ENCODE measurements around the gene CXCR5.

The CXCR5 gene

GRCh38 chr11:118870396-118871343 is 13.0 kb upstream of the CXCR5 start:
- H3K36me3 ChIP-seq (ENCODE audit: control insufficient read depth, insufficient read depth, low read length) = no peaks in the 10 kb centered on the region
- H3K4me3 ChIP-seq (ENCODE audit: low read length) = no peak overlapping the region
- no peak overlapping the region for H3K23ac ChIP-seq (ENCODE audit: low read length)
- H3K18ac ChIP-seq (ENCODE audit: low read length) = no peak overlapping the region
- H3K79me2 ChIP-seq (ENCODE audit: control insufficient read depth, insufficient read depth, low read length) = no peaks in the 10 kb centered on the region
- no peak overlapping the region for H2BK120ac ChIP-seq (ENCODE audit: low read depth, low read length)
- H3K4ac ChIP-seq (ENCODE audit: low read depth, low read length) = no peak overlapping the region
- H3K4me1 ChIP-seq (ENCODE audit: control insufficient read depth, low read depth, low read length) = no peaks in the 10 kb centered on the region
- no peak overlapping the region for H2BK15ac ChIP-seq (replicated peaks; ENCODE audit: low read depth)
- H3K56ac ChIP-seq (ENCODE audit: low read length) = peak overlapping the region; percentile 42
- no peak overlapping the region for H2AK5ac ChIP-seq (ENCODE audit: low read length)
- H3K9ac ChIP-seq (ENCODE audit: low read length) = peak overlapping the region; percentile 24
- no CpG with 5 or more reads among the region's 14 CpGs for WGBS (ENCODE audit: extremely low coverage, insufficient coverage, low lambda C conversion rate)
- H4K8ac ChIP-seq (ENCODE audit: low read depth, low read length) = no peak overlapping the region
- no peak overlapping the region for H2BK5ac ChIP-seq (ENCODE audit: low read length)
- no peak overlapping the region for H3K27ac ChIP-seq (ENCODE audit: low read depth, low read length)
- H3K79me1 ChIP-seq (ENCODE audit: low read length) = no peaks in the 10 kb centered on the region
- no peak overlapping the region for H4K5ac ChIP-seq (ENCODE audit: low read length)
- DNase-seq = peak; percentile 35
- no peak overlapping the region for H3K4me2 ChIP-seq (ENCODE audit: low read length)
- H3K27me3 ChIP-seq (ENCODE audit: insufficient read depth, low read length, poor library complexity) = no peaks in the 10 kb centered on the region

- Histone ChIP-seq H3K4me1 (ENCODE audit: control insufficient read depth, low read depth, low read length) (no peaks in the 10 kb centered on the region), H4K5ac (ENCODE audit: low read length) (no peak overlapping the region), H3K79me1 (ENCODE audit: low read length) (no peaks in the 10 kb centered on the region), H3K27ac (ENCODE audit: low read depth, low read length) (no peak overlapping the region), H2BK5ac (ENCODE audit: low read length) (no peak overlapping the region), H3K79me2 (ENCODE audit: control insufficient read depth, insufficient read depth, low read length) (no peaks in the 10 kb centered on the region), H3K4me3 (ENCODE audit: low read length) (no peak overlapping the region), H3K9ac (ENCODE audit: low read length) (no peak overlapping the region), H2AK5ac (ENCODE audit: low read length) (no peak overlapping the region), H4K8ac (ENCODE audit: low read depth, low read length) (no peak overlapping the region), H3K4ac (ENCODE audit: low read depth, low read length) (no peak overlapping the region), H3K36me3 (ENCODE audit: control insufficient read depth, insufficient read depth, low read length) (no peaks in the 10 kb centered on the region), H2BK15ac (replicated peaks; ENCODE audit: low read depth) (no peak overlapping the region), H3K18ac (ENCODE audit: low read length) (no peak overlapping the region), H3K23ac (ENCODE audit: low read length) (no peak overlapping the region), H2BK120ac (ENCODE audit: low read depth, low read length) (no peak overlapping the region), H3K56ac (ENCODE audit: low read length) (no peak overlapping the region), H3K27me3 (ENCODE audit: insufficient read depth, low read length, poor library complexity) (no peaks in the 10 kb centered on the region), H3K4me2 (ENCODE audit: low read length) (no peak overlapping the region)
- WGBS (ENCODE audit: extremely low coverage, insufficient coverage, low lambda C conversion rate) = no CpG with 5 or more reads among the region's 17 CpGs
- no peak for DNase-seq
Measured at GRCh38 chr11:118872403-118872821, 11.3 kb upstream of the CXCR5 start.

- no peaks in the 10 kb centered on the region for H3K36me3 ChIP-seq (ENCODE audit: control insufficient read depth, insufficient read depth, low read length)
- H3K23ac ChIP-seq (ENCODE audit: low read length) = no peak overlapping the region
- H3K79me1 ChIP-seq (ENCODE audit: low read length) = no peaks in the 10 kb centered on the region
- H4K5ac ChIP-seq (ENCODE audit: low read length) = no peak overlapping the region
- H2BK120ac ChIP-seq (ENCODE audit: low read depth, low read length) = no peak overlapping the region
- H3K4me1 ChIP-seq (ENCODE audit: control insufficient read depth, low read depth, low read length) = no peaks in the 10 kb centered on the region
- no peak overlapping the region for H3K56ac ChIP-seq (ENCODE audit: low read length)
- H2BK5ac ChIP-seq (ENCODE audit: low read length) = no peak overlapping the region
- no CpG with 5 or more reads among the region's 4 CpGs for WGBS (ENCODE audit: extremely low coverage, insufficient coverage, low lambda C conversion rate)
- H2BK15ac ChIP-seq (replicated peaks; ENCODE audit: low read depth) = no peak overlapping the region
- H3K4me2 ChIP-seq (ENCODE audit: low read length) = no peak overlapping the region
- H3K18ac ChIP-seq (ENCODE audit: low read length) = no peak overlapping the region
- no peaks in the 10 kb centered on the region for H3K27me3 ChIP-seq (ENCODE audit: insufficient read depth, low read length, poor library complexity)
- H3K4me3 ChIP-seq (ENCODE audit: low read length) = no peak overlapping the region
- H3K4ac ChIP-seq (ENCODE audit: low read depth, low read length) = no peak overlapping the region
- H3K9ac ChIP-seq (ENCODE audit: low read length) = no peak overlapping the region
- H3K79me2 ChIP-seq (ENCODE audit: control insufficient read depth, insufficient read depth, low read length) = no peaks in the 10 kb centered on the region
- H2AK5ac ChIP-seq (ENCODE audit: low read length) = no peak overlapping the region
- no peak for DNase-seq
- H4K8ac ChIP-seq (ENCODE audit: low read depth, low read length) = no peak overlapping the region
- no peak overlapping the region for H3K27ac ChIP-seq (ENCODE audit: low read depth, low read length)
Measured at GRCh38 chr11:118873804-118874203, 9.9 kb upstream of the CXCR5 start.

- no peak overlapping the region for H3K4me2 ChIP-seq (ENCODE audit: low read length)
- H3K36me3 ChIP-seq (ENCODE audit: control insufficient read depth, insufficient read depth, low read length) = no peaks in the 10 kb centered on the region
- H2BK15ac ChIP-seq (replicated peaks; ENCODE audit: low read depth) = no peak overlapping the region
- no peak overlapping the region for H4K5ac ChIP-seq (ENCODE audit: low read length)
- H2BK120ac ChIP-seq (ENCODE audit: low read depth, low read length) = no peak overlapping the region
- H3K4me3 ChIP-seq (ENCODE audit: low read length) = no peak overlapping the region
- H3K18ac ChIP-seq (ENCODE audit: low read length) = no peak overlapping the region
- no peaks in the 10 kb centered on the region for H3K27me3 ChIP-seq (ENCODE audit: insufficient read depth, low read length, poor library complexity)
- H3K79me2 ChIP-seq (ENCODE audit: control insufficient read depth, insufficient read depth, low read length) = no peaks in the 10 kb centered on the region
- H2BK5ac ChIP-seq (ENCODE audit: low read length) = no peak overlapping the region
- H3K56ac ChIP-seq (ENCODE audit: low read length) = no peak overlapping the region
- WGBS (ENCODE audit: extremely low coverage, insufficient coverage, low lambda C conversion rate) = no CpG with 5 or more reads among the region's 10 CpGs
- H4K8ac ChIP-seq (ENCODE audit: low read depth, low read length) = no peak overlapping the region
- no peak overlapping the region for H3K9ac ChIP-seq (ENCODE audit: low read length)
- H2AK5ac ChIP-seq (ENCODE audit: low read length) = no peak overlapping the region
- H3K23ac ChIP-seq (ENCODE audit: low read length) = no peak overlapping the region
- H3K27ac ChIP-seq (ENCODE audit: low read depth, low read length) = no peak overlapping the region
- DNase-seq = no peak
- peaks cover under 1% of the 10 kb centered on the region for H3K4me1 ChIP-seq (ENCODE audit: control insufficient read depth, low read depth, low read length)
- no peak overlapping the region for H3K4ac ChIP-seq (ENCODE audit: low read depth, low read length)
- H3K79me1 ChIP-seq (ENCODE audit: low read length) = no peaks in the 10 kb centered on the region
Measured at GRCh38 chr11:118876286-118876685, 7.4 kb upstream of the CXCR5 start.

GRCh38 chr11:118877487-118878162 is 6.1 kb upstream of the CXCR5 start:
- no peak overlapping the region for H3K27ac ChIP-seq (ENCODE audit: low read depth, low read length)
- H3K79me1 ChIP-seq (ENCODE audit: low read length) = no peaks in the 10 kb centered on the region
- H3K27me3 ChIP-seq (ENCODE audit: insufficient read depth, low read length, poor library complexity) = no peaks in the 10 kb centered on the region
- H3K4me1 ChIP-seq (ENCODE audit: control insufficient read depth, low read depth, low read length) = peaks cover 4% of the 10 kb centered on the region
- H4K8ac ChIP-seq (ENCODE audit: low read depth, low read length) = no peak overlapping the region
- no peak overlapping the region for H3K56ac ChIP-seq (ENCODE audit: low read length)
- no peak overlapping the region for H2BK5ac ChIP-seq (ENCODE audit: low read length)
- no peak overlapping the region for H2BK120ac ChIP-seq (ENCODE audit: low read depth, low read length)
- H3K23ac ChIP-seq (ENCODE audit: low read length) = no peak overlapping the region
- no peak for DNase-seq
- no peak overlapping the region for H3K18ac ChIP-seq (ENCODE audit: low read length)
- no peak overlapping the region for H4K5ac ChIP-seq (ENCODE audit: low read length)
- no peak overlapping the region for H2AK5ac ChIP-seq (ENCODE audit: low read length)
- H3K36me3 ChIP-seq (ENCODE audit: control insufficient read depth, insufficient read depth, low read length) = no peaks in the 10 kb centered on the region
- no CpG with 5 or more reads among the region's 11 CpGs for WGBS (ENCODE audit: extremely low coverage, insufficient coverage, low lambda C conversion rate)
- H3K4ac ChIP-seq (ENCODE audit: low read depth, low read length) = no peak overlapping the region
- no peak overlapping the region for H3K4me2 ChIP-seq (ENCODE audit: low read length)
- H2BK15ac ChIP-seq (replicated peaks; ENCODE audit: low read depth) = no peak overlapping the region
- no peak overlapping the region for H3K4me3 ChIP-seq (ENCODE audit: low read length)
- no peak overlapping the region for H3K9ac ChIP-seq (ENCODE audit: low read length)
- no peaks in the 10 kb centered on the region for H3K79me2 ChIP-seq (ENCODE audit: control insufficient read depth, insufficient read depth, low read length)

Measured in mesendoderm (in vitro differentiated cells).